ENCODE results near the gene MIA. TPM values are rescaled to one million over a fixed set of nuclear protein-coding genes. Genes with fewer than 3 reads are reported as not detected.
A peak's percentile ranks its signal among the peaks of the same experiment; 100 is the strongest.

The MIA gene
- total and polyA plus RNA-seq, 2 of the 8 experiments (the other 6 are each of a cell fraction or from before 2014, with no cell fraction given): not detected

DNA sequence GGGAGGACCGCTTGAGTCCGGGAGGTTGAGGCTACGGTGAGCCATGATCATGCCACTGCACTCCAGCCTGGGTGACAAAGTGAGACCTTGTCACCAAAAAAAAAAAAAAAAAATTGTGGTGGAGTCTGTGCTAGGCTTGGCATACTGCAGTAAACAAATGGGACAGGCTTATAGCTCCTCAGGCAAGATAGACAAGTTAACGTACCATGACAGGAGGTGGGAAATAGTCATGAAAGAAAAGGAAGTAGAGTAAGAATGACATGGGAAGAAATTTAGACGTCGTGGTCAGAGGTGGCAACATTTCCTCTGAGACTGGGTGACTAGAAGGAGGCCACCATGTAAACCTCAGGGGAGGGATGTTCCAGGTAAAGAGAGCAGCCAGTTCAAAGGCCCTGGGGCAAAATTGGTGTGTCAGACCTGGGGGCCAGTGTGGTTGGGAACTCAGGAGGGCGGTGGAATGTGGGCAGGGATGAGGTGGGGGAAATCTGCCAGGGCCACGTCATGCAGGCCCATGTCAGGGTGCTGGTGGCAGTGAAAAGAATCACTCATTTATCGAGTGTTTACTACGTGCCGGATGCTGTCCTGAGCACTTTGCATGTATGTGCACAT, 18.7 kb upstream of the MIA start:
- H3K79me1 ChIP-seq (ENCODE audit: low read depth, low read length): peaks cover 7% of the 10 kb centered on the region
- DNase-seq (ENCODE audit: low read depth in 1 of 2, low spot score in 2 of 2): no peak
- ChIA-PET CTCF (ENCODE audit: partially characterized antibody) (interaction anchor here (0.6 to 3.4 kb wide), 8 partner anchors 9 to 618 kb away, joined by 3 to 14 read pairs (median 3); partner anchors contain the start of gene EGLN2), POLR2A (ENCODE audit: partially characterized antibody) (interaction anchor here (0.6 to 15.7 kb wide), 8 partner anchors 14 to 647 kb away, joined by 3 to 399 read pairs (median 5); partner anchors contain the start of genes COQ8B, EGLN2, ITPKC and MIA)
- no peak overlapping the region for H3K9ac ChIP-seq (replicated peaks in 1 of 4; ENCODE audit: extremely low read depth in 1 of 4, low read depth in 3 of 4, low read length in 3 of 4)
- no peak for FAIRE-seq
- no peak overlapping the region for H3K56ac ChIP-seq (replicated peaks; ENCODE audit: insufficient read length, low read depth, low read length)
- no peak overlapping the region for H4K8ac ChIP-seq (ENCODE audit: extremely low read depth, insufficient read depth, low read length)
- H3K14ac ChIP-seq (ENCODE audit: insufficient read length): no peak overlapping the region
- no peak overlapping the region for H4K91ac ChIP-seq (replicated peaks; ENCODE audit: insufficient read length, low read length)
- H4K20me1 ChIP-seq (replicated peaks in 1 of 2; ENCODE audit: control insufficient read depth in 1 of 2, insufficient read depth in 2 of 2, low read length in 2 of 2): peaks cover 26 to 37% of the 10 kb centered on the region in 2 experiments
- H2BK5ac ChIP-seq (ENCODE audit: low read depth, low read length): no peak overlapping the region
- H2BK12ac ChIP-seq (ENCODE audit: low read depth, low read length): no peak overlapping the region
- H3K27ac ChIP-seq (ENCODE audit: low read depth, low read length): no peak overlapping the region; the same call in 1 of the 2 replicates
- H3K4me3 ChIP-seq (ENCODE audit: extremely low read depth in 1 of 4, insufficient read depth in 2 of 4, low read depth in 3 of 4, low read length in 4 of 4): no peak overlapping the region
- H2BK20ac ChIP-seq (ENCODE audit: low read length): no peak overlapping the region
- H4K5ac ChIP-seq (ENCODE audit: insufficient read length, low read depth, low read length): no peak overlapping the region
- peaks cover 32 to 83% (median 58%) of the 10 kb centered on the region in 4 experiments; a peak in 7 of 8 replicates for H3K36me3 ChIP-seq (ENCODE audit: control insufficient read depth in 2 of 4, insufficient read depth in 4 of 4, low read length in 3 of 4)
- H3K79me2 ChIP-seq (ENCODE audit: control insufficient read depth in 1 of 2, insufficient read depth in 2 of 2, low read length in 2 of 2): peaks cover 38 to 68% of the 10 kb centered on the region in 2 experiments
- no peak overlapping the region for H3K18ac ChIP-seq (ENCODE audit: extremely low read depth, low read length)
- H3K4ac ChIP-seq (replicated peaks; ENCODE audit: insufficient read length, low read depth, low read length): no peak overlapping the region
- TF ChIP-seq JUND (IDR thresholded peaks at IDR 0.05; ENCODE audit: low read length): no peak
- 0 out of 3 replicates have a peak, but pooled peaks of 1 of the 2 experiments have one; percentile 24 for TF ChIP-seq POLR2A (IDR thresholded peaks at IDR 0.05; ENCODE audit: control extremely low read depth in 1 of 2, low read depth in 2 of 2, low read length in 2 of 2)
- TF ChIP-seq CBX8 (IDR thresholded peaks at IDR 0.05; ENCODE audit: borderline replicate concordance, low read depth, low read length): no peak
- TF ChIP-seq POLR2AphosphoS5 (IDR thresholded peaks at IDR 0.05; ENCODE audit: low read depth, low read length): peak; percentile 82
- no peak for TF ChIP-seq KDM1A (IDR thresholded peaks at IDR 0.05; ENCODE audit: borderline replicate concordance, low read length)
- no peak for TF ChIP-seq CHD2 (IDR thresholded peaks at IDR 0.05; ENCODE audit: low read length)
- TF ChIP-seq YY1 (IDR thresholded peaks at IDR 0.05; ENCODE audit: low read depth, low read length): no peak
- no peak for TF ChIP-seq HDAC6 (IDR thresholded peaks at IDR 0.05; ENCODE audit: low read depth, low read length)
- TF ChIP-seq NANOG (IDR thresholded peaks at IDR 0.05; ENCODE audit: insufficient read depth, low read depth, low read length, poor library complexity, severe bottlenecking): no peak
- no peak for TF ChIP-seq HDAC2 (IDR thresholded peaks at IDR 0.05; ENCODE audit: borderline replicate concordance in 1 of 2, low read depth in 2 of 2, low read length in 2 of 2)
- no peak for TF ChIP-seq RNF2 (IDR thresholded peaks at IDR 0.05; ENCODE audit: borderline replicate concordance, low read depth, low read length, missing control alignments, poor library complexity, severe bottlenecking)
- H3K23me2 ChIP-seq (ENCODE audit: low read depth, low read length): no peaks in the 10 kb centered on the region
- no peak overlapping the region; a peak in 1 of 4 replicates for H3K4me2 ChIP-seq (ENCODE audit: insufficient read depth in 1 of 2, low read depth in 2 of 2, low read length in 2 of 2)
- H2BK120ac ChIP-seq (replicated peaks; ENCODE audit: low read depth, low read length): no peak overlapping the region
- 93% methylated on average over 10 of the region's 11 CpGs; no CpG with 5 or more reads in 1 of the 2 experiments for WGBS, 2 experiments (ENCODE audit: extremely low coverage in 1 of 2, insufficient coverage in 1 of 2, insufficient read length in 1 of 2, insufficient replicate concordance in 2 of 2, low coverage in 1 of 2, low lambda C conversion rate in 2 of 2, missing lambda C conversion rate in 1 of 2)
- no peak overlapping the region for H2AK5ac ChIP-seq (ENCODE audit: low read depth, low read length)
- no peaks in the 10 kb centered on the region for H3K27me3 ChIP-seq (replicated peaks in 1 of 4; ENCODE audit: control insufficient read depth in 3 of 4, extremely low read depth in 1 of 4, insufficient read depth in 3 of 4, low read length in 3 of 4)
- H2AFZ ChIP-seq (ENCODE audit: low read length): no peak overlapping the region
- no peak overlapping the region for H2BK15ac ChIP-seq (ENCODE audit: low read length)
- no peak overlapping the region for H3K23ac ChIP-seq (ENCODE audit: insufficient read length)
- no peaks in the 10 kb centered on the region for H3K9me3 ChIP-seq (ENCODE audit: insufficient read depth in 2 of 2, low read depth in 1 of 2, low read length in 1 of 2)
- H3K4me1 ChIP-seq (replicated peaks in 1 of 4; ENCODE audit: control insufficient read depth in 3 of 4, insufficient read depth in 4 of 4, low read length in 3 of 4): no peaks in the 10 kb centered on the region; a peak in 2 of 7 replicates

All from H1 (cell line).